ENCODE results near the gene LUZP2. TPM values are rescaled to one million over a fixed set of nuclear protein-coding genes. Genes with fewer than 3 reads are reported as not detected.

The LUZP2 gene
- total RNA-seq, 2 donors from 2014 or later = 3.2 to 5.2 TPM

GRCh38 chr11:24556693-24557092 lies 59.8 kb downstream of the LUZP2 start:
- intact Hi-C loops (cut with DNase I, micrococcal nuclease) = no loop called here

GRCh38 chr11:24559315-24559714 lies 62.5 kb downstream of the LUZP2 start:
- intact Hi-C loops (cut with DNase I, micrococcal nuclease) = no loop called here
- ATAC-seq (peak; percentile 98), DNase-seq (no peak)

More at GRCh38 chr11:24556693-24557092, 59.8 kb downstream of the LUZP2 start:
- ATAC-seq (no peak), DNase-seq (no peak)

- DNase-seq (no peak), ATAC-seq (no peak)
- intact Hi-C loops (cut with DNase I, micrococcal nuclease) = no loop called here
Observed at GRCh38 chr11:24560324-24560723, 63.5 kb downstream of the LUZP2 start.

- intact Hi-C loops (cut with DNase I, micrococcal nuclease) = no loop called here
- ATAC-seq = no peak
- no peak for DNase-seq
Observed at GRCh38 chr11:24567380-24567779, 70.5 kb downstream of the LUZP2 start.

GRCh38 chr11:24572376-24572775 lies 75.5 kb downstream of the LUZP2 start:
- intact Hi-C loops (cut with DNase I, micrococcal nuclease) = no loop called here

GRCh38 chr11:24574461-24574860 lies 77.6 kb downstream of the LUZP2 start:
- ATAC-seq (no peak), DNase-seq (no peak)
- intact Hi-C loops (cut with DNase I, micrococcal nuclease) = no loop called here

More at GRCh38 chr11:24572376-24572775, 75.5 kb downstream of the LUZP2 start:
- no peak for DNase-seq
- ATAC-seq = no peak

- intact Hi-C loops (cut with DNase I, micrococcal nuclease) = no loop called here
- ATAC-seq (no peak), DNase-seq (no peak)
Observed at GRCh38 chr11:24575392-24575791, 78.5 kb downstream of the LUZP2 start.

GRCh38 chr11:24585192-24585591 lies 88.3 kb downstream of the LUZP2 start:
- ATAC-seq (peak; percentile 40), DNase-seq (no peak)
- intact Hi-C loops (cut with DNase I, micrococcal nuclease) = no loop called here

- ATAC-seq (no peak), DNase-seq (no peak)
- intact Hi-C loops (cut with DNase I, micrococcal nuclease) = no loop called here
Observed at GRCh38 chr11:24587635-24588034, 90.8 kb downstream of the LUZP2 start.

- intact Hi-C loops (cut with DNase I, micrococcal nuclease) = no loop called here
Observed at GRCh38 chr11:24588081-24588480, 91.2 kb downstream of the LUZP2 start.

GRCh38 chr11:24589064-24589463 lies 92.2 kb downstream of the LUZP2 start:
- intact Hi-C loops (cut with DNase I, micrococcal nuclease) = no loop called here
- ATAC-seq (no peak), DNase-seq (no peak)

More at GRCh38 chr11:24588081-24588480, 91.2 kb downstream of the LUZP2 start:
- no peak for ATAC-seq
- no peak for DNase-seq

GRCh38 chr11:24591283-24591682 lies 94.4 kb downstream of the LUZP2 start:
- ATAC-seq (no peak), DNase-seq (no peak)
- intact Hi-C loops (cut with DNase I, micrococcal nuclease) = no loop called here

- intact Hi-C loops (cut with DNase I, micrococcal nuclease) = no loop called here
- DNase-seq = no peak
- no peak for ATAC-seq
Observed at GRCh38 chr11:24592360-24592759, 95.5 kb downstream of the LUZP2 start.

GRCh38 chr11:24593332-24593731 lies 96.5 kb downstream of the LUZP2 start:
- ATAC-seq (no peak), DNase-seq (no peak)
- intact Hi-C loops (cut with DNase I, micrococcal nuclease) = no loop called here

- ATAC-seq = no peak
- intact Hi-C loops (cut with DNase I, micrococcal nuclease) = no loop called here
- DNase-seq = no peak
Observed at GRCh38 chr11:24594401-24594800, 97.5 kb downstream of the LUZP2 start.

GRCh38 chr11:24598641-24599040 lies 101.8 kb downstream of the LUZP2 start:
- ATAC-seq (no peak), DNase-seq (no peak)
- intact Hi-C loops (cut with DNase I, micrococcal nuclease) = no loop called here

GRCh38 chr11:24609192-24610119 lies 112.6 kb downstream of the LUZP2 start:
- intact Hi-C loops (cut with DNase I, micrococcal nuclease) = no loop called here
- DNase-seq (no peak), ATAC-seq (no peak)

GRCh38 chr11:24615451-24616160 lies 118.8 kb downstream of the LUZP2 start:
- DNase-seq = no peak
- intact Hi-C loops (cut with DNase I, micrococcal nuclease) = no loop called here
- no peak for ATAC-seq

GRCh38 chr11:24617856-24618255 lies 121.0 kb downstream of the LUZP2 start:
- ATAC-seq = no peak
- intact Hi-C loops (cut with DNase I, micrococcal nuclease) = no loop called here
- no peak for DNase-seq

- DNase-seq (no peak), ATAC-seq (no peak)
- intact Hi-C loops (cut with DNase I, micrococcal nuclease) = no loop called here
Observed at GRCh38 chr11:24619900-24620299, 123.0 kb downstream of the LUZP2 start.

All from left colon (tissue), 2 donors.